ENCODE results near the gene SDK2. TPM values are rescaled to one million over a fixed set of nuclear protein-coding genes. Genes with fewer than 3 reads are reported as not detected.
"Not testable (repeated sequence)": the region's sequence is repeated elsewhere in the genome, so short reads cannot be mapped to it uniquely, and the experiment has no call there.

SDK2 gene
- total RNA-seq, 1 donor, result under 0.01 TPM

DNA sequence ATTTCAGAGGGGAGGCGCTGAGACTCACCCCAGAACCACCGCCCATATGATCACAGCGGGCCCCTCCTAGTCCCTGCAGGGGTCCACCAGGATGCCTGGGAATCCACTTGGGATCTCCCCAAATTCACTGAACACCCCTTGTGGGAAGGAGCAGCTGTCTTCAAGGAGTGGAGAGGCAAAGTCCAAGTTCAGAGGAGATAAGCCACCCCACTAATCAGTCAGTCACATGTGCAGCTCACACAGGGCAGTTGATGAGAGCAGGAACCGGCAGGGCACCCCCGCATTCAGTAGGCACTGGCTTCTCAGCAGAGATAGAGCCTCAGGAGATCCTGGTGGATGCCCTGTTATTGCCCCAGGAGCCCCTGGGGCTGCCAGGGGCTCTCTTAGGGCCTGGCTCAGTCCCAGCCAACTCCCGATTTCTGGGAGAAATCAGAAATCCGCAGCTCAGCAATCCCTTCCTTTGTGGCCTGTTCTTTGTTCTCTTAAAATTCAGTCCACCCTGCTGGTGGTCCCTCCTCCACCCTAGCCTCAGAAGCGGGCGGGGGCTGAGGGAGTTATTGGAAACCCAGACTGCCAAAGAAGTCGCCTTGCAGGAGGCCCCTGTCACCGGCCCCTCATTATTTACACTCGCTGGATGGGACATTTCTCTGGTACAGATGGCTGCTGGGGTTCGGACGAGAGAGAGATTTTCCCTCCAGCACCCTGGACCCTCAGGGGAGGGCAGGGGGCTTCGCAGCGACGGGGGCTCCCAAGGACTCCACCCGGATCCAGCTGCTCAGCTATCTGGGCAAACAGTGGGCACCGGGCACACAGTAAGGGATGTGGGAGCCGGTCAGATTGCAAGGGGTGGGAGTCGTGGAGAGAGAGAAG, 334.3 kb downstream of the SDK2 start:
- no peak for DNase-seq (ENCODE audit: low read depth)
- TF ChIP-seq, protein P1, sequence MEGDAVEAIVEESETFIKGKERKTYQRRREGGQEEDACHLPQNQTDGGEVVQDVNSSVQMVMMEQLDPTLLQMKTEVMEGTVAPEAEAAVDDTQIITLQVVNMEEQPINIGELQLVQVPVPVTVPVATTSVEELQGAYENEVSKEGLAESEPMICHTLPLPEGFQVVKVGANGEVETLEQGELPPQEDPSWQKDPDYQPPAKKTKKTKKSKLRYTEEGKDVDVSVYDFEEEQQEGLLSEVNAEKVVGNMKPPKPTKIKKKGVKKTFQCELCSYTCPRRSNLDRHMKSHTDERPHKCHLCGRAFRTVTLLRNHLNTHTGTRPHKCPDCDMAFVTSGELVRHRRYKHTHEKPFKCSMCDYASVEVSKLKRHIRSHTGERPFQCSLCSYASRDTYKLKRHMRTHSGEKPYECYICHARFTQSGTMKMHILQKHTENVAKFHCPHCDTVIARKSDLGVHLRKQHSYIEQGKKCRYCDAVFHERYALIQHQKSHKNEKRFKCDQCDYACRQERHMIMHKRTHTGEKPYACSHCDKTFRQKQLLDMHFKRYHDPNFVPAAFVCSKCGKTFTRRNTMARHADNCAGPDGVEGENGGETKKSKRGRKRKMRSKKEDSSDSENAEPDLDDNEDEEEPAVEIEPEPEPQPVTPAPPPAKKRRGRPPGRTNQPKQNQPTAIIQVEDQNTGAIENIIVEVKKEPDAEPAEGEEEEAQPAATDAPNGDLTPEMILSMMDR (IDR thresholded peaks at IDR 0.05; ENCODE audit: insufficient read depth, low read depth, low read length), result no peak
- H3K4me3 ChIP-seq (ENCODE audit: low read depth, low read length), result peak overlapping the region; percentile 92

DNA sequence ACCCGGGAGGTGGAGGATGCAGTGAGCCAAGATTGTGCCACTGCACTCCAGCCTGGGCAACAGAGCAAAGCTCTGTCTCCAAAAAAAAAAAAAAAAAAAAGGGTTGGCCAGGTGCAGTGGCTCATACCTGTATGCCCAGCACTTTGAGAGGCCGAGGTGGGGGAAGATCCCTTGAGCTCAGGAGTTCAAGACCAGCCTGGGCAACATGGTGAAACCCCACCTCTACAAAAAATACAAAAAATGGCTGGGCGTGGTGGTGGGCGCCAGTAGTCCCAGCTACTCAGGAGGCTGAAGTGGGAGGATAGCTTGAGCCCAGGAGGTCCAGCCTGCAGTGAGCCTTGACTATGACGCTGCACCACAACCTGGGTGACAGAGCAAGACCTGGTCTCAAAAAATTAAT, 335.3 kb downstream of the SDK2 start:
- DNase-seq (ENCODE audit: low read depth), result not testable (repeated sequence)
- peak overlapping the region; percentile 92 for H3K4me3 ChIP-seq (ENCODE audit: low read depth, low read length)

DNA sequence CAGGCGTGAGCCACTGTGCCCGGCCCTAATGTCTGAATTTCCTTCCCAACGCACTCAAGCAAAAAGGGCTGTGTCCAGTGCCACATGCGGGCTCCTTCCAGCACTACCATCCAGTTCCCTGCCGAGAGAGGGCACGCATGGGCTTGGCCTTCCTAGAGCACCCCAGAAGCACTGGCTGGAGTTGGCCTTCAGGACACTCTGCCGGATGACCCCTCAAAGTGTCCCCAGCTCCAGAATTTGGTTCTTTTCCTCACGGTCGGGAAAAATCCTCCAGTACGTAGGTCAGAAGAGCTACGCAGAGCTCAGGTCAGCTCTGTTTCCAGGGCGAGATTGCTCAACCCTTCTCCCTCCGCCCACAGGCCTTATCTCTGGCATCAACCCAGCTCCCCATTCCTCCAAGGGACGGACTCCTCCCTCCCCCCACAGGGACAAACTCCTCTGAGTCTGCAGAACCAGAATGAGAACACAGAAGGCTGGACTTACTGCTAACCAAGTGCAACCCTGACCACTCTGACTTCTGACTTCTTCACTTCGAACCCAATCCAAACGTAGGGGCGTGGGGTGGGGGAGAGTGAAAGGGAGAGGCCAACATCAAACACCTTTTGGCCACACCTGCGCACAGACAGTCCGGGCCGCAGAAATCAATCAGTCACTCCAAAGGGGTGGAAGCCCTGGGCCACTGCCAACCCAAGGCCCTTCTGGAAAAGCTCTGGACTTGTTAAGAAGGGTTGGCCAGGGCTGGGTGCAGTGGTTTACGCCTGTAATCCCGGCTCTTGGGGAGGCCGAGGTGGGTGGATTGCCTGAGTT, 336.0 kb downstream of the SDK2 start:
- H3K4me3 ChIP-seq (ENCODE audit: low read depth, low read length), result peak overlapping the region; percentile 92
- peak; percentile 98 for DNase-seq (ENCODE audit: low read depth)
- TF ChIP-seq, protein P1 (IDR thresholded peaks at IDR 0.05; ENCODE audit: insufficient read depth, low read depth, low read length), result no peak

DNA sequence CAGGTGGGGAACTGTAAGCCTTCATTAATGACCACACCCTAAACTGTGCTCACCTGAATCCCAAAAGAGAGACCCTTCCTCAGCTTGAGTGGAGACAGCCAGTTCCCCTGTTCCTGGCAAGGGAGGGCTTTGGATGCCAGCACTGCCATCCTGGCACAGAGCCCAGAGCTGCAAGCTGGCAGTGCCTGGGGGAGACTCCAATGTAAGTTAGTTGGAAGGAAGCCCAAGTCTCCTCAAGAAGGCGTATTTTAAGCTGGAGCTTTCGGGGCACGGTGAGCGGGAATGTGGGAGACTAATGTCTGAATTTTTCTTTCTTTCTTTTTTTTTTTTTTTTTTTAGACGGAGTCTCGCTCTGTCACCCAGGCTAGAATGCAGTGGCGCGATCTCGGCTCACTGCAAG, 337.1 kb downstream of the SDK2 start:
- TF ChIP-seq, protein P1 (IDR thresholded peaks at IDR 0.05; ENCODE audit: insufficient read depth, low read depth, low read length), result no peak
- DNase-seq (ENCODE audit: low read depth), result no peak

DNA sequence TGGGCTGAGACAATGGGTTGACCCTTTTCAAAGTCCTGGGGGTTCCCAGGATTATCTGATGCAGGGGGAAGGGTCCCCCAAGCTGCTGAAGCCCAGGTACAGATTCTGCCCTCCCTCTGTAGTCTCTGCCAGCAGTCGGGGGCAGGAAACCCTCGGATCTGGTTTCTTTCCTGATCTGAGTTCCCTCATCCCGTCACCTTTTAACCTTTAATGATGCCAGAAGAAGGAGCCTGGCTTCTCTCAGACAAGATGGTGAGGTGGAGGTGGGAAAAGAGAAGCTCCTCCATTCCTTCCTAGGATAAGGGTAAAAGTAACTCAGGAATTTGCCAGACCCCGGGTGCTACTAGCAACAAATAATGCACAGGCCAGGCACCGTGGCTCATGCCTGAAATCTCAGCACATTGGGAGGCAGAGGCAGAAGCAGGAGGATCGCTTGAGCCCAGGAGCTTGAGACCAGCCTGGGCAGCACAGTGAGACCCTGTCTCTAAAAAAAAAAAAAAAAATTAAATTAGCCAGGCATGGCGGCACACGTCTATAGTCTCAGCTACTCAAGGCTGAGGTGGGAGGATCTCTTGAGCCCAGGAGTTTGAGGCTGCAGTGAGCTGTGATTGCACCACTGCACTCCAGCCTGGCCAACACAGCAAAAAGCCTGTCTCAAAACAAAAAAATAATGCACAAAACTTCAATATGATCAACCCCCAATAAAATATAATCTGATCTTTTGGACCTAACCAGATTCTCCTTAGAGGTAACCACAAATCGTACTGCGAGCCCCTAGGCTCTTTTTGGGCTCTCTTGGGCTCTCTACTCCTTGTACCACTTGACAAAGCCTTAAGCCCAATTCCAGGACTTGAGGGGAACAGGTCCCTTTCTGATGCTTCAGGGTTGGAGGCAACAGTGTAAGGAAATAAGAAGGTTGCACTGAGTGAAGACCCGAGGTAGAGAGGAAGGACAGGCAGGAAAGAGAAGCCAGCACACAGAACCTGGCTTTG, 338.1 kb downstream of the SDK2 start:
- no peak for DNase-seq (ENCODE audit: low read depth)
- TF ChIP-seq, protein P1 (IDR thresholded peaks at IDR 0.05; ENCODE audit: insufficient read depth, low read depth, low read length), result no peak
- peak overlapping the region; percentile 12 for H3K4me3 ChIP-seq (ENCODE audit: low read depth, low read length)

More for the DNA sequence above, 337.1 kb downstream of the SDK2 start:
- H3K4me3 ChIP-seq (ENCODE audit: low read depth, low read length), result no peak overlapping the region

DNA sequence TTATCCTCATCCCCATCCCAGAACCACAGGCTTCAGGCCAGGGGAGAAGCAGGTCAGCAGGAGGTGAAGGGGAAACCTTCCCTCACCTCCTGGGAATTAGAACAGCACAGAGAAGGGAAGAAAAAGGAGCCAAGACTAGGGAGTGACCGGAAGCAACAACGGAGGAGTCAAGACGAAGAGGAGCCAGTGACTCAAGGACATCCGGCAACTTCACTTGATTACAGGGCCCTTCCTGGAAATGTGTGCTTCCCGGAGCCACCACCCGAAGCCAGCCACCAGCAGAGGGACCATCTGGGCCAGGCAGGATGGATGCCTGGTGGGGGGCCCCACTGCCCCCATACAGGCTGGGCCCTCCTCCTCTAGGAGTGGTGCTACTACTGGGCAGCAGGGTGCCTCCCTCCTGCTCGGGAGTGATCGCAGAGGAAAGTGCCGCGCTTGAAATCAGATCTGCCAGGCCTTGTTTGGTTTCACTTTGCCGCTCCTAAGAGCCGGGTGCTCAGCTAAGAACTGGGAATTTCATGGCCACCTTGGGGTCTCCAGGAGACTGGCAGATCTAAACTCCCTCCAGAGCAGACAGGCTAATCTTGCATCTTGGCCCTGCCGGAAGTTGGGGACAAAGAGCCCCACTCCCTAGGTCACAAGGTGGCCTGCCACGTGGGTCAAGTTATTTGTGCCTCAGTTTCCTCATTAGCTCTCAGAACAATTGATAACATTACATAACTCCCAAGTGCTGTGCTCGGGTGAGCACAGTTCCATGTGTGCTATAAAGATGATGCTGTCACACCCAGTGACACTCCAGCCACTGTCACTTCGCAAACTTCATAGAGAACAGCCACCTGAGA, 339.1 kb downstream of the SDK2 start:
- peak overlapping the region; percentile 43 for H3K4me3 ChIP-seq (ENCODE audit: low read depth, low read length)
- peak; percentile 85 for DNase-seq (ENCODE audit: low read depth)
- TF ChIP-seq, protein P1 (IDR thresholded peaks at IDR 0.05; ENCODE audit: insufficient read depth, low read depth, low read length), result peak; percentile 35
